HEK293 (cell line): ENCODE data around the gene STK11.

Experiments used
- CTCF ChIA-PET: fragments of 350-600 bp; formaldehyde crosslinking; extraction: SDS; loops from one replicate; lab custom pipeline; 2021; ENCODE audit warnings: antibody characterized with exemption; lab: Yijun Ruan, JAX
- POLR2A ChIA-PET: fragments of 300-600 bp; formaldehyde crosslinking; extraction: SDS; loops from one replicate; lab custom pipeline; 2020; ENCODE audit warnings: antibody characterized with exemption, inconsistent platforms; lab: Yijun Ruan, JAX
- H3K27ac ChIP-seq: fragments of 200-500 bp; sonication (Bioruptor generic); 2 replicates; pipeline ENCODE4 v1.5.1; 2014; ENCODE audit warnings: low read depth, low read length, control low read depth, inconsistent platforms; ENCODE audit errors: extremely low read depth
- H3K36me3 ChIP-seq, 2 experiments: fragments of 200-500 bp in 1 of 2; sonication (Bioruptor generic) in 1 of 2; 1 replicate in 1 of 2; 2 replicates in 1 of 2; pipeline ENCODE4 v1.5.1; 2014 to 2017; ENCODE audit warnings: inconsistent platforms in 2 of 2, low read length in 2 of 2; ENCODE audit not compliant: control insufficient read depth in 2 of 2, insufficient read depth in 1 of 2
- H3K4me1 ChIP-seq: fragments of 200-500 bp; sonication (Bioruptor generic); 2 replicates; pipeline ENCODE4 v1.5.1; 2014; ENCODE audit warnings: mild to moderate bottlenecking, low read length, inconsistent platforms; ENCODE audit not compliant: control insufficient read depth, insufficient read depth
- H3K4me3 ChIP-seq: 2 replicates; pipeline ENCODE4 v1.5.1; 2011; ENCODE audit warnings: low read depth, mild to moderate bottlenecking, control low read depth, low read length, moderate library complexity
- H3K9me3 ChIP-seq: fragments of 200-500 bp; sonication (Bioruptor generic); 2 replicates; pipeline ENCODE4 v1.5.1; 2014; ENCODE audit warnings: low read depth, low read length, inconsistent platforms; ENCODE audit not compliant: control insufficient read depth, insufficient read depth
- BCL11B ChIP-seq: fragments of 450-650 bp; formaldehyde crosslinking; IDR thresholded peaks from 2 replicates; pipeline ENCODE4 v1.5.1; 2016; ENCODE audit warnings: low read depth, missing biosample characterization, missing genetic modification characterization
- HIC1 ChIP-seq: fragments of 450-650 bp; formaldehyde crosslinking; IDR thresholded peaks from 2 replicates; pipeline ENCODE4 v1.5.1; 2016; ENCODE audit warnings: missing biosample characterization, missing genetic modification characterization
- KLF17 ChIP-seq: fragments of 450-650 bp; formaldehyde crosslinking; IDR thresholded peaks from 2 replicates; pipeline ENCODE4 v1.5.1; 2016; ENCODE audit warnings: missing biosample characterization, missing genetic modification characterization
- KLF8 ChIP-seq: fragments of 450-650 bp; formaldehyde crosslinking; IDR thresholded peaks from 2 replicates; pipeline ENCODE4 v1.5.1; 2016; ENCODE audit warnings: missing biosample characterization, missing genetic modification characterization
- OSR2 ChIP-seq: fragments of 450-650 bp; formaldehyde crosslinking; IDR thresholded peaks from 2 replicates; pipeline ENCODE4 v1.5.1; 2016; ENCODE audit warnings: missing biosample characterization, missing genetic modification characterization
- PRDM10 ChIP-seq: fragments of 450-650 bp; formaldehyde crosslinking; IDR thresholded peaks from 2 replicates; pipeline ENCODE4 v1.5.1; 2016; ENCODE audit warnings: missing biosample characterization, missing genetic modification characterization
- PRDM4 ChIP-seq: fragments of 450-650 bp; formaldehyde crosslinking; IDR thresholded peaks from 2 replicates; pipeline ENCODE4 v1.5.1; 2017; ENCODE audit warnings: missing biosample characterization, missing genetic modification characterization
- REPIN1 ChIP-seq: fragments of 450-650 bp; formaldehyde crosslinking; IDR thresholded peaks from 2 replicates; pipeline ENCODE4 v1.5.1; 2017; ENCODE audit warnings: missing biosample characterization, missing genetic modification characterization, low read depth
- ZBTB21 ChIP-seq: fragments of 450-650 bp; formaldehyde crosslinking; IDR thresholded peaks from 2 replicates; pipeline ENCODE4 v1.5.1; 2017; ENCODE audit warnings: missing biosample characterization, missing genetic modification characterization
- ZBTB26 ChIP-seq: fragments of 450-650 bp; formaldehyde crosslinking; optimal IDR thresholded peaks from 2 replicates; pipeline ENCODE3; 2016; ENCODE audit warnings: missing biosample characterization, mild to moderate bottlenecking, missing genetic modification characterization
- ZIC2 ChIP-seq: fragments of 450-650 bp; formaldehyde crosslinking; IDR thresholded peaks from 2 replicates; pipeline ENCODE4 v1.5.1; 2016; ENCODE audit warnings: missing biosample characterization, missing genetic modification characterization
- ZNF16 ChIP-seq: fragments of 450-650 bp; formaldehyde crosslinking; IDR thresholded peaks from 2 replicates; pipeline ENCODE4 v1.5.1; 2016; ENCODE audit warnings: low read depth, missing biosample characterization, missing genetic modification characterization
- ZNF223 ChIP-seq: fragments of 450-650 bp; formaldehyde crosslinking; IDR thresholded peaks from 2 replicates; pipeline ENCODE4 v1.5.1; 2016; ENCODE audit warnings: missing biosample characterization, missing genetic modification characterization
- ZNF266 ChIP-seq: fragments of 450-650 bp; formaldehyde crosslinking; IDR thresholded peaks from 2 replicates; pipeline ENCODE4 v1.5.1; 2016; ENCODE audit warnings: missing biosample characterization, missing genetic modification characterization, low read depth
- ZNF324 ChIP-seq: fragments of 450-650 bp; formaldehyde crosslinking; IDR thresholded peaks from 2 replicates; pipeline ENCODE4 v1.5.1; 2016; ENCODE audit warnings: missing biosample characterization, missing genetic modification characterization
- ZNF335 ChIP-seq: fragments of 450-650 bp; formaldehyde crosslinking; conservative IDR thresholded peaks from 2 replicates; pipeline ENCODE4 v1.5.1; 2016; ENCODE audit warnings: missing biosample characterization, missing genetic modification characterization
- ZNF521 ChIP-seq: fragments of 450-650 bp; formaldehyde crosslinking; IDR thresholded peaks from 2 replicates; pipeline ENCODE4 v1.5.1; 2017; ENCODE audit warnings: missing biosample characterization, mild to moderate bottlenecking, missing genetic modification characterization
- ZNF571 ChIP-seq: fragments of 450-650 bp; formaldehyde crosslinking; IDR thresholded peaks from 2 replicates; pipeline ENCODE4 v1.5.0; 2017; ENCODE audit warnings: missing biosample characterization, missing genetic modification characterization
- ZNF585B ChIP-seq: fragments of 450-650 bp; formaldehyde crosslinking; IDR thresholded peaks from 2 replicates; pipeline ENCODE4 v1.5.1; 2016; ENCODE audit warnings: missing biosample characterization, missing genetic modification characterization
- ZNF600 ChIP-seq: fragments of 450-650 bp; formaldehyde crosslinking; IDR thresholded peaks from 2 replicates; pipeline ENCODE4 v1.5.1; 2016; ENCODE audit warnings: missing biosample characterization, missing genetic modification characterization
- ZNF704 ChIP-seq: fragments of 450-650 bp; formaldehyde crosslinking; IDR thresholded peaks from 2 replicates; pipeline ENCODE4 v1.5.1; 2016; ENCODE audit warnings: missing biosample characterization, missing genetic modification characterization
- ZNF76 ChIP-seq: fragments of 450-650 bp; formaldehyde crosslinking; IDR thresholded peaks from 2 replicates; pipeline ENCODE4; 2016; ENCODE audit warnings: low read depth, missing biosample characterization, missing genetic modification characterization, borderline replicate concordance
- ZSCAN16 ChIP-seq: fragments of 450-650 bp; formaldehyde crosslinking; IDR thresholded peaks from 2 replicates; pipeline ENCODE4 v1.5.1; 2016; ENCODE audit warnings: missing biosample characterization, missing genetic modification characterization
- ZSCAN23 ChIP-seq: fragments of 450-650 bp; formaldehyde crosslinking; IDR thresholded peaks from 2 replicates; pipeline ENCODE4 v1.5.1; 2016; ENCODE audit warnings: missing biosample characterization, missing genetic modification characterization

The STK11 gene

GRCh38 chr19:1237027-1237659 lies 31.6 kb downstream of the STK11 start (continued):
- TF ChIP-seq ZNF76 (tag by site-specific recombination) (peak; percentile 66; the same call in 1 of the 2 replicates), ZNF704 (no peak), HIC1 (peak; percentile 86)
- TF ChIP-seq, all 188 proteins: peak for 34

GRCh38 chr19:1237754-1238368 lies 32.3 kb downstream of the STK11 start, which contains the start of gene CBARP:
TSS of gene CBARP (minus strand) at chr19:1238005. CDS start at chr19:1236100, 1,905 bp downstream.
- peak within 1 kb of the TSS; percentile 60; the same call in 1 of the 2 replicates for H3K27ac ChIP-seq
- POLR2A ChIA-PET, result interaction anchor here (0.5 to 1.4 kb wide), 6 partner anchors 17 to 344 kb away, joined by 3 to 18 read pairs (median 4); partner anchors contain the start of genes CIRBP and GPX4
- H3K9me3 ChIP-seq, result no peaks in the 10 kb centered on the region
- peaks cover 0 to 25% of the 10 kb centered on the region in 2 experiments; a peak in 1 of 3 replicates for H3K36me3 ChIP-seq
- CTCF ChIA-PET, result interaction anchor here (0.9 to 1.6 kb wide), 5 partner anchors 16 to 315 kb away, joined by 3 to 9 read pairs (median 4); no protein-coding TSS in a partner anchor
- peak within 1 kb of the TSS; percentile 56 for H3K4me3 ChIP-seq
- peaks cover 3% of the 10 kb centered on the region for H3K4me1 ChIP-seq
- 0 out of 2 replicates have a peak, but pooled peaks have one; percentile 35 for TF ChIP-seq PRDM10 (tag by site-specific recombination)
- no peak for TF ChIP-seq ZBTB26
- TF ChIP-seq ZNF16 (tag by site-specific recombination), result no peak
- peak; percentile 52; the same call in 1 of the 2 replicates for TF ChIP-seq ZIC2
- TF ChIP-seq ZNF324 (tag by site-specific recombination), result no peak
- no peak for TF ChIP-seq REPIN1 (tag by site-specific recombination)
- no peak for TF ChIP-seq ZNF223
- no peak for TF ChIP-seq ZSCAN23
- TF ChIP-seq KLF8 (tag by site-specific recombination), result no peak
- TF ChIP-seq ZSCAN16 (tag by site-specific recombination), result no peak
- 0 out of 2 replicates have a peak, but pooled peaks have one; percentile 29 for TF ChIP-seq KLF17 (tag by site-specific recombination)
- peak; percentile 99 for TF ChIP-seq ZNF335 (tag by site-specific recombination)
- no peak for TF ChIP-seq ZBTB21
- no peak for TF ChIP-seq ZNF571 (tag by site-specific recombination)
- no peak for TF ChIP-seq ZNF266
- no peak for TF ChIP-seq ZNF585B (tag by site-specific recombination)
- TF ChIP-seq OSR2 (tag by site-specific recombination), result no peak
- TF ChIP-seq ZNF600 (tag by site-specific recombination), result no peak
- TF ChIP-seq ZNF521 (tag by site-specific recombination), result no peak
- TF ChIP-seq PRDM4 (tag by site-specific recombination), result no peak
- no peak for TF ChIP-seq BCL11B (tag by site-specific recombination)
